Body of pancreas (tissue), 4 donors: ENCODE measurements around the gene P2RY8.

Experiments
- CTCF ChIP-seq, 7 experiments: fragments of 450-650 bp in 4 of 7; fragments of 200-600 bp in 3 of 7; sonication (generic) in 3 of 7; IDR thresholded peaks; one replicate each; pipeline ENCODE4 v1.5.1; 2016 to 2019; ENCODE audit warnings: antibody characterized with exemption in 7 of 7
- POLR2A ChIP-seq, 3 donors: fragments of 450-650 bp; IDR thresholded peaks; one replicate each; pipeline ENCODE4 v1.6.1; 2016; ENCODE audit warnings: antibody characterized with exemption in 3 of 3, mild to moderate bottlenecking in 2 of 3

DNA sequence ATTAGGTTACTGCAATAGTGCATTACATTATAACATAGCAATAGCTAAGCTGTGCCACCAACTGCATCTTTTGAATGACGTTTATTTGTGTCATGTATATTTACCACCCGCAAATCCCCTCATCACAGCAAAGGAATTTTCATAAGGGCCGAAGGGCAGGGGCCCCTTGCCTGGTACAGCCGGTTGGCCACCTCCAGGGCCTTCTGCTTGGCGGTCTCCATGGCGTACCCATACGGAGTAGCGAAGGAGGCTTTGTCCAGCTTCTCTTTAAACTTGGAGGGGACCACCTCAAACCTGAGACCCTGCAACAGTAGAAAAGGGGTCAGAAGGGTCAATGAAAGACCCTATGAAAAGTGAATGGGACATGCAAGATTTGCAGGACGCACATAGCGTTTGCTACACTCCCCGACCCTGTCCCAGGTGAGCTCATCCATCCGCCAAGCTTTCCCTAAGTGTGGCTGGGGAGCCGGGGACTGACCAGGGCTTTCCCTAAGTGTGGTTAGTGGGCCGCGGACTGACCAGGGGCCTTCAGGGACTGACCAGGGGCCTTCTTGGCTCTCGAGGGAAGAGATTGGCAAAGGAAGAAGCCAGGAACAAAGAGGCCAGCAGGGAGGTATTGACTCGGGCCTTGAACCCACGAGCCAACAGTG lies 94.8 kb downstream of the P2RY8 start:
- TF ChIP-seq CTCF (IDR thresholded peaks at IDR 0.05), result no peak
- no peak for TF ChIP-seq POLR2A (IDR thresholded peaks at IDR 0.05)
